ENCODE measurements around the gene BCR. TPM values are rescaled to one million over a fixed set of nuclear protein-coding genes. Genes with fewer than 3 reads are reported as not detected.

The BCR gene
- total and polyA plus RNA-seq, 2 of the 13 experiments (the other 11 are each of a cell fraction or from before 2014, with no cell fraction given) = 19.9 to 33.6 TPM

DNA sequence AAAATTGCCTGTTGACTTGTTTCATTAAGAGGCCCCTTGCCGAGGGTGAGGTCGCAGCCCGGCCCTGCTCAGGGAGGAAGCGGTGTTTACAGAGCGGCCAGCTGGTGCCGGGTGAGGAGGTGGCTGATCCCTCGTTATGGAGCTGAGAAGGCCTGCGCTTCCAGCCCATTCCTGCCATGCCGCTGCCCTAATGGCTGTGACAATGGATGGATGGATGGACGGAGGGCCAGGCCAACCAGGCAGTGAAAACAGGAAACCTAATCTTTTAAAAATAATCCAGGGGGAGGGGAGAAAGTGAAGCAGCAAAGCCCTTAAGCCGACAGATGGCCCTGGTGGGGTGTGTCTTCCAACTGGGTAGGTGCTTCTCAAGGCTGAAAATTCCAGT, 38.5 kb downstream of the BCR start (continued):
- TF ChIP-seq SALL2 (CRISPR knock-in tag; IDR thresholded peaks at IDR 0.05) (no peak), CHD4 (IDR thresholded peaks at IDR 0.05; ENCODE audit: borderline replicate concordance, low read length) (no peak), MIER3 (CRISPR knock-in tag; IDR thresholded peaks at IDR 0.05; ENCODE audit: borderline replicate concordance) (no peak; the same call in 1 of the 2 replicates), ZNF589 (CRISPR knock-in tag; conservative IDR thresholded peaks at IDR 0.05) (no peak), SIX4 (CRISPR knock-in tag; IDR thresholded peaks at IDR 0.05) (no peak), ZFP36 (IDR thresholded peaks at IDR 0.05; ENCODE audit: borderline replicate concordance, low read depth, low read length, partially characterized antibody) (no peak), NFE2 (CRISPR knock-in tag; IDR thresholded peaks at IDR 0.05) (no peak), ZNF460 (CRISPR knock-in tag; IDR thresholded peaks at IDR 0.05; ENCODE audit: borderline replicate concordance) (no peak), NRL (CRISPR knock-in tag; IDR thresholded peaks at IDR 0.05; ENCODE audit: borderline replicate concordance) (no peak), BRCA1 (CRISPR knock-in tag; IDR thresholded peaks at IDR 0.05) (no peak), KLF9 (CRISPR knock-in tag; IDR thresholded peaks at IDR 0.05; ENCODE audit: low read depth) (no peak), ZNF343 (CRISPR knock-in tag; IDR thresholded peaks at IDR 0.05) (no peak; the same call in 1 of the 2 replicates), ZNF350 (CRISPR knock-in tag; IDR thresholded peaks at IDR 0.05; ENCODE audit: borderline replicate concordance, low read depth) (no peak), HOXA5 (CRISPR knock-in tag; IDR thresholded peaks at IDR 0.05) (no peak), KDM1A (CRISPR knock-in tag; IDR thresholded peaks at IDR 0.05) (no peak), ZSCAN31 (CRISPR knock-in tag; IDR thresholded peaks at IDR 0.05; ENCODE audit: low read depth) (no peak), RXRB (CRISPR knock-in tag; IDR thresholded peaks at IDR 0.05; ENCODE audit: borderline replicate concordance) (peak; percentile 19; the same call in 1 of the 2 replicates), NFIC (IDR thresholded peaks at IDR 0.05; ENCODE audit: low read length) (no peak), ZNF720 (CRISPR knock-in tag; IDR thresholded peaks at IDR 0.05) (no peak), RCOR2 (CRISPR knock-in tag; IDR thresholded peaks at IDR 0.05) (no peak), REL (CRISPR knock-in tag; conservative IDR thresholded peaks at IDR 0.05) (no peak), NFKBIZ (CRISPR knock-in tag; IDR thresholded peaks at IDR 0.05) (no peak), ZNF839 (CRISPR knock-in tag; IDR thresholded peaks at IDR 0.05; ENCODE audit: borderline replicate concordance) (no peak), GATAD1 (CRISPR knock-in tag; IDR thresholded peaks at IDR 0.05) (no peak)
- TF ChIP-seq, protein P1, sequence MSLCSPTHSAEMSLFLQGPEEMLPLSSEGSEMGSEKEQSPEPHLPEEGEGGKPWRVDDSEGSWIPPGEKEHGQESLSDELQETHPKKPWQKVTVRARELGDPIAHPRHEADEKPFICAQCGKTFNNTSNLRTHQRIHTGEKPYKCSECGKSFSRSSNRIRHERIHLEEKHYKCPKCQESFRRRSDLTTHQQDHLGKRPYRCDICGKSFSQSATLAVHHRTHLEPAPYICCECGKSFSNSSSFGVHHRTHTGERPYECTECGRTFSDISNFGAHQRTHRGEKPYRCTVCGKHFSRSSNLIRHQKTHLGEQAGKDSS (CRISPR knock-in tag; IDR thresholded peaks at IDR 0.05; ENCODE audit: borderline replicate concordance, low read depth) = peak; percentile 87; the same call in 1 of the 2 replicates
- TF ChIP-seq, protein P2, sequence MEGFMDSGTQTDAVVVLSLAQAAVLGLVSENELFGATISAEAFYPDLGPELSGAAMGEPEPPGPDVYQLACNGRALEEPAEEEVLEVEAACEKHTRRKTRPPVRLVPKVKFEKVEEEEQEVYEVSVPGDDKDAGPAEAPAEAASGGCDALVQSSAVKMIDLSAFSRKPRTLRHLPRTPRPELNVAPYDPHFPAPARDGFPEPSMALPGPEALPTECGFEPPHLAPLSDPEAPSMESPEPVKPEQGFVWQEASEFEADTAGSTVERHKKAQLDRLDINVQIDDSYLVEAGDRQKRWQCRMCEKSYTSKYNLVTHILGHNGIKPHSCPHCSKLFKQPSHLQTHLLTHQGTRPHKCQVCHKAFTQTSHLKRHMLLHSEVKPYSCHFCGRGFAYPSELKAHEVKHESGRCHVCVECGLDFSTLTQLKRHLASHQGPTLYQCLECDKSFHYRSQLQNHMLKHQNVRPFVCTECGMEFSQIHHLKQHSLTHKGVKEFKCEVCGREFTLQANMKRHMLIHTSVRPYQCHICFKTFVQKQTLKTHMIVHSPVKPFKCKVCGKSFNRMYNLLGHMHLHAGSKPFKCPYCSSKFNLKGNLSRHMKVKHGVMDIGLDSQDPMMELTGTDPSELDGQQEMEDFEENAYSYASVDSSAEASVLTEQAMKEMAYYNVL (CRISPR knock-in tag; IDR thresholded peaks at IDR 0.05; ENCODE audit: borderline replicate concordance) = no peak
- TF ChIP-seq, protein P3, sequence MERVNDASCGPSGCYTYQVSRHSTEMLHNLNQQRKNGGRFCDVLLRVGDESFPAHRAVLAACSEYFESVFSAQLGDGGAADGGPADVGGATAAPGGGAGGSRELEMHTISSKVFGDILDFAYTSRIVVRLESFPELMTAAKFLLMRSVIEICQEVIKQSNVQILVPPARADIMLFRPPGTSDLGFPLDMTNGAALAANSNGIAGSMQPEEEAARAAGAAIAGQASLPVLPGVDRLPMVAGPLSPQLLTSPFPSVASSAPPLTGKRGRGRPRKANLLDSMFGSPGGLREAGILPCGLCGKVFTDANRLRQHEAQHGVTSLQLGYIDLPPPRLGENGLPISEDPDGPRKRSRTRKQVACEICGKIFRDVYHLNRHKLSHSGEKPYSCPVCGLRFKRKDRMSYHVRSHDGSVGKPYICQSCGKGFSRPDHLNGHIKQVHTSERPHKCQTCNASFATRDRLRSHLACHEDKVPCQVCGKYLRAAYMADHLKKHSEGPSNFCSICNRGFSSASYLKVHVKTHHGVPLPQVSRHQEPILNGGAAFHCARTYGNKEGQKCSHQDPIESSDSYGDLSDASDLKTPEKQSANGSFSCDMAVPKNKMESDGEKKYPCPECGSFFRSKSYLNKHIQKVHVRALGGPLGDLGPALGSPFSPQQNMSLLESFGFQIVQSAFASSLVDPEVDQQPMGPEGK (CRISPR knock-in tag; IDR thresholded peaks at IDR 0.05) = peak; percentile 45
- TF ChIP-seq, protein P4, sequence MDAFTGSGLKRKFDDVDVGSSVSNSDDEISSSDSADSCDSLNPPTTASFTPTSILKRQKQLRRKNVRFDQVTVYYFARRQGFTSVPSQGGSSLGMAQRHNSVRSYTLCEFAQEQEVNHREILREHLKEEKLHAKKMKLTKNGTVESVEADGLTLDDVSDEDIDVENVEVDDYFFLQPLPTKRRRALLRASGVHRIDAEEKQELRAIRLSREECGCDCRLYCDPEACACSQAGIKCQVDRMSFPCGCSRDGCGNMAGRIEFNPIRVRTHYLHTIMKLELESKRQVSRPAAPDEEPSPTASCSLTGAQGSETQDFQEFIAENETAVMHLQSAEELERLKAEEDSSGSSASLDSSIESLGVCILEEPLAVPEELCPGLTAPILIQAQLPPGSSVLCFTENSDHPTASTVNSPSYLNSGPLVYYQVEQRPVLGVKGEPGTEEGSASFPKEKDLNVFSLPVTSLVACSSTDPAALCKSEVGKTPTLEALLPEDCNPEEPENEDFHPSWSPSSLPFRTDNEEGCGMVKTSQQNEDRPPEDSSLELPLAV (CRISPR knock-in tag; conservative IDR thresholded peaks at IDR 0.05; ENCODE audit: low read depth) = no peak
